ENCODE results near the gene ADRB2. TPM values are rescaled to one million over a fixed set of nuclear protein-coding genes. Genes with fewer than 3 reads are reported as not detected.
"Not testable (repeated sequence)": the region's sequence is repeated elsewhere in the genome, so short reads cannot be mapped to it uniquely, and the experiment has no call there.

The ADRB2 gene
- total RNA-seq, 1 experiment from 2014 or later: 0.08 TPM

- no peak overlapping the region for H3K27ac ChIP-seq
- H3K27me3 ChIP-seq: no peaks in the 10 kb centered on the region
- H3K4me3 ChIP-seq: no peak overlapping the region
- no peaks in the 10 kb centered on the region for H3K9me3 ChIP-seq (replicated peaks)
- no peak for DNase-seq
- no peaks in the 10 kb centered on the region for H3K36me3 ChIP-seq
- no peaks in the 10 kb centered on the region for H3K4me1 ChIP-seq
Observed at GRCh38 chr5:148796936-148797335, 29.5 kb upstream of the ADRB2 start.

- Histone ChIP-seq H3K27ac (no peak overlapping the region), H3K4me1 (no peaks in the 10 kb centered on the region), H3K9me3 (replicated peaks) (no peaks in the 10 kb centered on the region), H3K27me3 (no peaks in the 10 kb centered on the region), H3K36me3 (no peaks in the 10 kb centered on the region), H3K4me3 (no peak overlapping the region)
- no peak for DNase-seq
Observed at GRCh38 chr5:148798786-148799185, 27.6 kb upstream of the ADRB2 start.

GRCh38 chr5:148799737-148800527 lies 26.5 kb upstream of the ADRB2 start:
- H3K27me3 ChIP-seq: no peaks in the 10 kb centered on the region
- no peaks in the 10 kb centered on the region for H3K36me3 ChIP-seq
- no peak for DNase-seq
- no peaks in the 10 kb centered on the region for H3K9me3 ChIP-seq (replicated peaks)
- no peak overlapping the region for H3K27ac ChIP-seq
- no peak overlapping the region for H3K4me3 ChIP-seq
- H3K4me1 ChIP-seq: no peaks in the 10 kb centered on the region

GRCh38 chr5:148801682-148802276 lies 24.6 kb upstream of the ADRB2 start:
- H3K4me3 ChIP-seq: no peak overlapping the region
- no peak for DNase-seq
- no peaks in the 10 kb centered on the region for H3K4me1 ChIP-seq
- no peaks in the 10 kb centered on the region for H3K9me3 ChIP-seq (replicated peaks)
- no peak overlapping the region for H3K27ac ChIP-seq
- no peaks in the 10 kb centered on the region for H3K36me3 ChIP-seq
- no peaks in the 10 kb centered on the region for H3K27me3 ChIP-seq

- not testable (repeated sequence) for H3K27me3 ChIP-seq; H3K36me3 ChIP-seq; H3K27ac ChIP-seq; H3K4me1 ChIP-seq; H3K4me3 ChIP-seq; H3K9me3 ChIP-seq (replicated peaks); DNase-seq
Observed at GRCh38 chr5:148803451-148803850, 23.0 kb upstream of the ADRB2 start.

- no peak overlapping the region for H3K27ac ChIP-seq
- no peaks in the 10 kb centered on the region for H3K27me3 ChIP-seq
- H3K4me1 ChIP-seq: no peaks in the 10 kb centered on the region
- DNase-seq: no peak
- no peaks in the 10 kb centered on the region for H3K9me3 ChIP-seq (replicated peaks)
- no peak overlapping the region for H3K4me3 ChIP-seq
- H3K36me3 ChIP-seq: no peaks in the 10 kb centered on the region
Observed at GRCh38 chr5:148804393-148804792, 22.0 kb upstream of the ADRB2 start.

GRCh38 chr5:148805326-148806290 lies 20.8 kb upstream of the ADRB2 start:
- DNase-seq: peak; percentile 27 to 34
- no peak overlapping the region for H3K27ac ChIP-seq
- H3K4me1 ChIP-seq: no peaks in the 10 kb centered on the region
- H3K27me3 ChIP-seq: no peaks in the 10 kb centered on the region
- H3K4me3 ChIP-seq: no peak overlapping the region
- no peaks in the 10 kb centered on the region for H3K9me3 ChIP-seq (replicated peaks)
- no peaks in the 10 kb centered on the region for H3K36me3 ChIP-seq

- no peak for DNase-seq
- Histone ChIP-seq H3K4me3 (no peak overlapping the region), H3K4me1 (no peaks in the 10 kb centered on the region), H3K27me3 (no peaks in the 10 kb centered on the region), H3K9me3 (replicated peaks) (no peaks in the 10 kb centered on the region), H3K27ac (no peak overlapping the region), H3K36me3 (no peaks in the 10 kb centered on the region)
Observed at GRCh38 chr5:148806520-148806931, 19.9 kb upstream of the ADRB2 start.

GRCh38 chr5:148807851-148808250 lies 18.6 kb upstream of the ADRB2 start:
- H3K4me3 ChIP-seq: no peak overlapping the region
- no peaks in the 10 kb centered on the region for H3K36me3 ChIP-seq
- no peaks in the 10 kb centered on the region for H3K9me3 ChIP-seq (replicated peaks)
- no peak overlapping the region for H3K27ac ChIP-seq
- no peaks in the 10 kb centered on the region for H3K4me1 ChIP-seq
- no peaks in the 10 kb centered on the region for H3K27me3 ChIP-seq
- DNase-seq: no peak

GRCh38 chr5:148808864-148809642 lies 17.4 kb upstream of the ADRB2 start:
- H3K27ac ChIP-seq: no peak overlapping the region
- H3K9me3 ChIP-seq (replicated peaks): no peaks in the 10 kb centered on the region
- no peaks in the 10 kb centered on the region for H3K4me1 ChIP-seq
- H3K27me3 ChIP-seq: no peaks in the 10 kb centered on the region
- no peak overlapping the region for H3K4me3 ChIP-seq
- DNase-seq: no peak
- H3K36me3 ChIP-seq: no peaks in the 10 kb centered on the region

- no peaks in the 10 kb centered on the region for H3K9me3 ChIP-seq (replicated peaks)
- H3K4me3 ChIP-seq: no peak overlapping the region
- DNase-seq: no peak
- no peak overlapping the region for H3K27ac ChIP-seq
- H3K36me3 ChIP-seq: no peaks in the 10 kb centered on the region
- H3K4me1 ChIP-seq: no peaks in the 10 kb centered on the region
- H3K27me3 ChIP-seq: 0 out of 2 replicates have a peak, but pooled peaks cover 3% of the 10 kb centered on the region
Observed at GRCh38 chr5:148809781-148810524, 16.5 kb upstream of the ADRB2 start.

- Histone ChIP-seq H3K9me3 (replicated peaks) (no peaks in the 10 kb centered on the region), H3K4me1 (no peaks in the 10 kb centered on the region), H3K27me3 (0 out of 2 replicates have a peak, but pooled peaks cover 5% of the 10 kb centered on the region), H3K27ac (no peak overlapping the region), H3K4me3 (no peak overlapping the region), H3K36me3 (no peaks in the 10 kb centered on the region)
- no peak for DNase-seq
Observed at GRCh38 chr5:148810823-148811222, 15.6 kb upstream of the ADRB2 start.

GRCh38 chr5:148811756-148812155 lies 14.7 kb upstream of the ADRB2 start:
- H3K4me3 ChIP-seq: no peak overlapping the region
- no peaks in the 10 kb centered on the region for H3K4me1 ChIP-seq
- H3K9me3 ChIP-seq (replicated peaks): no peaks in the 10 kb centered on the region
- no peak for DNase-seq
- H3K36me3 ChIP-seq: no peaks in the 10 kb centered on the region
- H3K27ac ChIP-seq: no peak overlapping the region
- H3K27me3 ChIP-seq: 0 out of 2 replicates have a peak, but pooled peaks cover 5% of the 10 kb centered on the region

GRCh38 chr5:148815086-148815485 lies 11.3 kb upstream of the ADRB2 start:
- 0 out of 2 replicates have a peak, but pooled peaks cover 5% of the 10 kb centered on the region for H3K27me3 ChIP-seq
- no peak overlapping the region for H3K4me3 ChIP-seq
- no peak overlapping the region for H3K27ac ChIP-seq
- DNase-seq: no peak
- H3K36me3 ChIP-seq: no peaks in the 10 kb centered on the region
- no peaks in the 10 kb centered on the region for H3K9me3 ChIP-seq (replicated peaks)
- no peaks in the 10 kb centered on the region for H3K4me1 ChIP-seq
